Loucy (cell line): ENCODE results near the gene RIPOR2.

Experiments used
- H2AFZ ChIP-seq: fragments of 200-600 bp; sonication (generic); 2 replicates; pipeline ENCODE4 v1.6.0; 2016; ENCODE audit warnings: antibody characterized with exemption, mild to moderate bottlenecking, low read length, moderate library complexity
- H3F3A ChIP-seq: fragments of 200-600 bp; 2 replicates; pipeline ENCODE4 v1.6.0; 2016; ENCODE audit warnings: antibody characterized with exemption, low read depth, mild to moderate bottlenecking
- H3K27me3 ChIP-seq: fragments of 200-600 bp; sonication (generic); 2 replicates; pipeline ENCODE4 v1.6.1; 2014; ENCODE audit warnings: low read length, mild to moderate bottlenecking; ENCODE audit not compliant: insufficient read depth, poor library complexity, severe bottlenecking
- H3K36me3 ChIP-seq: fragments of 200-600 bp; sonication (generic); 2 replicates; pipeline ENCODE4 v1.6.1; 2016; ENCODE audit warnings: low read length; ENCODE audit not compliant: insufficient read depth
- H3K4me1 ChIP-seq: fragments of 200-600 bp; sonication (generic); 2 replicates; pipeline ENCODE4 v1.5.1; 2014; ENCODE audit warnings: low read length, mild to moderate bottlenecking; ENCODE audit not compliant: insufficient read depth, poor library complexity, severe bottlenecking
- H3K4me2 ChIP-seq: fragments of 200-600 bp; sonication (generic); 2 replicates; pipeline ENCODE4 v1.6.0; 2014; ENCODE audit warnings: antibody characterized with exemption, low read length, low read depth, mild to moderate bottlenecking; ENCODE audit not compliant: poor library complexity, severe bottlenecking
- H3K4me3 ChIP-seq: fragments of 200-600 bp; sonication (generic); 2 replicates; pipeline ENCODE4 v1.5.1; 2014; ENCODE audit warnings: low read length, mild to moderate bottlenecking, mixed read lengths; ENCODE audit not compliant: poor library complexity, severe bottlenecking
- H3K79me2 ChIP-seq: fragments of 200-600 bp; sonication (generic); 2 replicates; pipeline ENCODE4 v1.6.1; 2014; ENCODE audit warnings: low read length; ENCODE audit not compliant: insufficient read depth
- H3K9ac ChIP-seq: fragments of 200-600 bp; sonication (generic); 2 replicates; pipeline ENCODE4 v1.6.0; 2014; ENCODE audit warnings: mild to moderate bottlenecking, low read depth, low read length, moderate library complexity; ENCODE audit not compliant: poor library complexity, severe bottlenecking
- H3K9me2 ChIP-seq: fragments of 200-600 bp; sonication (generic); replicated peaks from 2 replicates; pipeline ENCODE4 v1.6.1; 2016; ENCODE audit warnings: low read depth, low read length, mixed read lengths
- H3K9me3 ChIP-seq: fragments of 200-600 bp; sonication (generic); 2 replicates; pipeline ENCODE4 v1.6.1; 2014; ENCODE audit warnings: mild to moderate bottlenecking, antibody characterized with exemption, low read length, low read depth; ENCODE audit not compliant: insufficient read depth
- H4K20me1 ChIP-seq: fragments of 200-600 bp; sonication (generic); 2 replicates; pipeline ENCODE4 v1.6.0; 2014; ENCODE audit warnings: antibody characterized with exemption, low read length, mild to moderate bottlenecking; ENCODE audit not compliant: insufficient read depth, poor library complexity, severe bottlenecking
- CTCF ChIP-seq: fragments of 200-600 bp; sonication (generic); conservative IDR thresholded peaks from 2 replicates; pipeline ENCODE4 v1.5.1; 2014; ENCODE audit warnings: mild to moderate bottlenecking, antibody characterized with exemption, low read length
- EZH2phosphoT487 ChIP-seq: fragments of 200-600 bp; IDR thresholded peaks from 2 replicates; pipeline ENCODE4 v1.6.1; 2018; ENCODE audit warnings: antibody characterized with exemption, mild to moderate bottlenecking, moderate library complexity, borderline replicate concordance

The RIPOR2 gene

GRCh38 chr6:24797596-24798216 lies 138.1 kb downstream of the RIPOR2 start:
- Histone ChIP-seq H3K4me1 (no peaks in the 10 kb centered on the region), H3K36me3 (peaks cover 4% of the 10 kb centered on the region; the same call in 1 of the 2 replicates), H3F3A (no peaks in the 10 kb centered on the region), H3K9ac (no peak overlapping the region), H2AFZ (no peak overlapping the region), H3K79me2 (no peaks in the 10 kb centered on the region), H3K9me3 (no peaks in the 10 kb centered on the region), H3K4me2 (no peak overlapping the region), H3K4me3 (no peak overlapping the region), H3K9me2 (no peaks in the 10 kb centered on the region), H4K20me1 (no peaks in the 10 kb centered on the region), H3K27me3 (no peaks in the 10 kb centered on the region)
- TF ChIP-seq EZH2phosphoT487, result no peak
- TF ChIP-seq CTCF, result no peak

- H3K27me3 ChIP-seq, result no peaks in the 10 kb centered on the region
- no peak overlapping the region for H3K4me3 ChIP-seq
- no peaks in the 10 kb centered on the region for H3F3A ChIP-seq
- no peaks in the 10 kb centered on the region for H3K9me3 ChIP-seq
- no peaks in the 10 kb centered on the region for H3K79me2 ChIP-seq
- H4K20me1 ChIP-seq, result no peaks in the 10 kb centered on the region
- no peaks in the 10 kb centered on the region for H3K36me3 ChIP-seq
- no peak overlapping the region for H2AFZ ChIP-seq
- H3K4me2 ChIP-seq, result no peak overlapping the region
- no peaks in the 10 kb centered on the region for H3K4me1 ChIP-seq
- H3K9ac ChIP-seq, result no peak overlapping the region
- no peaks in the 10 kb centered on the region for H3K9me2 ChIP-seq
- TF ChIP-seq CTCF, result no peak
- no peak for TF ChIP-seq EZH2phosphoT487
Observed at GRCh38 chr6:24796616-24797290, 139.0 kb downstream of the RIPOR2 start.

DNA sequence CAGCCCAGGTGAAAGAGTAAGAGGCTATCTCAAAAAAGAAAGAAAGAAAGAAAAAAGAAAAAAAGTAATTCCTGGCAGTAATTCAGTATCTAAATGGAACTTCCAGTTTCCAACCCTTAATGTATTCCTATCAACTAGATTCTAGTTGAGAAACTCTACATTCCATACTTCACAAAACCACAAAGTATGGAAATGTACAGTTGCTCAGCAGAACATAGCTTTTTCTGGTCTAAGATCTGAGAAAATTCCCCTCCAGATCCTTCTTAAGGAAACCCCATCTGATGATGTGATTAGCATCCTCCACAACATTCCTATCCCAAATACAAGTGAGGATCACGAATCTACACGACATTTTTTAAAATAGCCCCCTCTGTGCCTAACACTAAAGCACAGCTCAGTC lies 140.7 kb downstream of the RIPOR2 start:
- Histone ChIP-seq H3K27me3 (no peaks in the 10 kb centered on the region), H3K9me2 (no peaks in the 10 kb centered on the region), H3F3A (0 out of 2 replicates have a peak, but pooled peaks cover 4% of the 10 kb centered on the region), H4K20me1 (no peaks in the 10 kb centered on the region), H3K4me2 (no peak overlapping the region), H3K79me2 (no peaks in the 10 kb centered on the region), H3K4me3 (no peak overlapping the region), H3K36me3 (no peaks in the 10 kb centered on the region), H3K9me3 (no peaks in the 10 kb centered on the region), H3K4me1 (no peaks in the 10 kb centered on the region), H3K9ac (no peak overlapping the region), H2AFZ (no peak overlapping the region)
- no peak for TF ChIP-seq CTCF
- no peak for TF ChIP-seq EZH2phosphoT487
